Esophagus muscularis mucosa (tissue), 3 donors: ENCODE results near the gene TSPAN5.

ENCODE experiments used
- CTCF ChIP-seq, 3 experiments: fragments of 200-600 bp in 2 of 3; fragments of 450-650 bp in 1 of 3; sonication (generic) in 2 of 3; IDR thresholded peaks; one replicate each; pipeline ENCODE4 v1.5.1; 2017 to 2019; ENCODE audit warnings: antibody characterized with exemption in 3 of 3, mild to moderate bottlenecking in 2 of 3, moderate library complexity in 1 of 3
- POLR2A ChIP-seq: fragments of 450-650 bp; IDR thresholded peaks from one replicate; pipeline ENCODE4 v1.6.1; 2017; ENCODE audit warnings: antibody characterized with exemption, moderate library complexity, mild to moderate bottlenecking, low read depth

GRCh38 chr4:98586962-98587354 lies 71.5 kb downstream of the TSPAN5 start:
- TF ChIP-seq POLR2A (no peak), CTCF (IDR thresholded peaks at IDR 0.05) (no peak)
